ACHN (cell line): ENCODE results near the gene ACTL6B.
A peak's percentile ranks its signal among the peaks of the same experiment; 100 is the strongest.
"Not testable (repeated sequence)": the region's sequence is repeated elsewhere in the genome, so short reads cannot be mapped to it uniquely, and the experiment has no call there.

Experiments used
- DNase-seq: peaks from one replicate; pipeline ENCODE4 v3.0.0-alpha.2; 2015
- in situ Hi-C: cut with HindIII; loops from 2 replicates; pipeline ENCODE4 v1.10.0; 2017; ENCODE audit warnings: low sequenced_read_pairs, low pct_ligation_motif_present, low pct_unique_long_range_greater_than_20kb

Gene ACTL6B

GRCh38 chr7:100655908-100656674, at the start of gene ACTL6B:
Gene ACTL6B (minus strand): TSS chr7:100656448. CDS start chr7:100656354, 94 bp downstream.
- in situ Hi-C loops = no loop called here

GRCh38 chr7:100705320-100705752, 49.1 kb upstream of the ACTL6B start:
- in situ Hi-C loops = loop anchor here (25.0 kb wide), 1 partner anchor 132 kb away; the partner anchor contains the start of gene EPHB4
- peak; percentile 72 for DNase-seq

More at GRCh38 chr7:100655908-100656674, at the start of gene ACTL6B:
- DNase-seq = peak; percentile 42

- DNase-seq = not testable (repeated sequence)
- in situ Hi-C loops = loop anchor here (25.0 kb wide), 1 partner anchor 136 kb away; the partner anchor contains the start of gene EPHB4
Observed at GRCh38 chr7:100701089-100701488, 44.8 kb upstream of the ACTL6B start.

- DNase-seq = no peak
- in situ Hi-C loops = no loop called here
Observed at GRCh38 chr7:100699018-100699417, 42.8 kb upstream of the ACTL6B start.

GRCh38 chr7:100696123-100696521, 39.9 kb upstream of the ACTL6B start:
- in situ Hi-C loops = no loop called here
- no peak for DNase-seq

GRCh38 chr7:100694098-100694745, 38.0 kb upstream of the ACTL6B start, which contains the start of gene GIGYF1:
Gene GIGYF1 (minus strand): TSS chr7:100694250. CDS start chr7:100688238, 6,012 bp downstream.
- peak; percentile 80 for DNase-seq
- in situ Hi-C loops = no loop called here

- DNase-seq = no peak
- in situ Hi-C loops = no loop called here
Observed at GRCh38 chr7:100693312-100694097, 37.3 kb upstream of the ACTL6B start.

GRCh38 chr7:100692578-100692961, 36.3 kb upstream of the ACTL6B start:
- no peak for DNase-seq
- in situ Hi-C loops = no loop called here

GRCh38 chr7:100691676-100692577, 35.7 kb upstream of the ACTL6B start:
- in situ Hi-C loops = no loop called here
- DNase-seq = peak; percentile 84

GRCh38 chr7:100689230-100690135, 33.2 kb upstream of the ACTL6B start:
- in situ Hi-C loops = no loop called here

GRCh38 chr7:100688326-100688860, 32.1 kb upstream of the ACTL6B start:
- in situ Hi-C loops = no loop called here
- DNase-seq = no peak

More at GRCh38 chr7:100689230-100690135, 33.2 kb upstream of the ACTL6B start:
- DNase-seq = no peak

GRCh38 chr7:100687751-100688300, 31.6 kb upstream of the ACTL6B start:
- in situ Hi-C loops = no loop called here
- no peak for DNase-seq

- in situ Hi-C loops = no loop called here
Observed at GRCh38 chr7:100687261-100687660, 31.0 kb upstream of the ACTL6B start.

GRCh38 chr7:100686822-100687211, 30.6 kb upstream of the ACTL6B start:
- DNase-seq = no peak
- in situ Hi-C loops = no loop called here

More at GRCh38 chr7:100687261-100687660, 31.0 kb upstream of the ACTL6B start:
- DNase-seq = no peak

GRCh38 chr7:100686201-100686821, 30.1 kb upstream of the ACTL6B start:
- no peak for DNase-seq
- in situ Hi-C loops = no loop called here

GRCh38 chr7:100685631-100686145, 29.4 kb upstream of the ACTL6B start:
- no peak for DNase-seq
- in situ Hi-C loops = no loop called here
